ENCODE data around the gene OSTF1.

DNA sequence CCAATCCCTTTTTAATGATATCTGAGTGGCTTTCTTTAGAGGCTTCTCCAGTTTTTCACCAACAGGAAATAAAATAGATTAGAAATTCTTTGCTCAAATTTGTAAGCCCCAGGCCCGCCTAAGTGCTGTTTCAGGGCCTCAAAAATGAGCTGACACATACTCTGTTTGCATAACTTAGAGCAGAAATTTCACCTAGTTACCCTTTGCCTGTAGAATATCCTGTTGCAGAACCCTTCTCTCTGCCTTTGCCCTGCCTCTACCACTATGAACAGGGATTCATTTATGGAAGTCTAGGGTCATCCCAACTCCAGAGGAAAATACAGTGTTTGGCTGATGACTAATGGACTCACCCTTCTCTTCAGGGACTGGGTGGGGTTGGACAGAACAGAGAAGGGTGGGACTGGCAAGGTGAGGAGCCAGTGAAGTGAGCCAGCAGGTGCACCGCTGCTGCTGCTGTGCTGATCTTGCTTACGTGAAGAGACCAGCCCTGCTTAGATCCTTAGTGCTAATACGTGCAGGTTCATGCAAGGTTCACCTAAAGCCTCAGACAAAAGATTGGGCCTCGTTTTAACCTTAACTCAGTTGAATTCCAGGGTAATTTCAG is 22.8 kb downstream of the OSTF1 start:
- TF ChIP-seq, protein P1, sequence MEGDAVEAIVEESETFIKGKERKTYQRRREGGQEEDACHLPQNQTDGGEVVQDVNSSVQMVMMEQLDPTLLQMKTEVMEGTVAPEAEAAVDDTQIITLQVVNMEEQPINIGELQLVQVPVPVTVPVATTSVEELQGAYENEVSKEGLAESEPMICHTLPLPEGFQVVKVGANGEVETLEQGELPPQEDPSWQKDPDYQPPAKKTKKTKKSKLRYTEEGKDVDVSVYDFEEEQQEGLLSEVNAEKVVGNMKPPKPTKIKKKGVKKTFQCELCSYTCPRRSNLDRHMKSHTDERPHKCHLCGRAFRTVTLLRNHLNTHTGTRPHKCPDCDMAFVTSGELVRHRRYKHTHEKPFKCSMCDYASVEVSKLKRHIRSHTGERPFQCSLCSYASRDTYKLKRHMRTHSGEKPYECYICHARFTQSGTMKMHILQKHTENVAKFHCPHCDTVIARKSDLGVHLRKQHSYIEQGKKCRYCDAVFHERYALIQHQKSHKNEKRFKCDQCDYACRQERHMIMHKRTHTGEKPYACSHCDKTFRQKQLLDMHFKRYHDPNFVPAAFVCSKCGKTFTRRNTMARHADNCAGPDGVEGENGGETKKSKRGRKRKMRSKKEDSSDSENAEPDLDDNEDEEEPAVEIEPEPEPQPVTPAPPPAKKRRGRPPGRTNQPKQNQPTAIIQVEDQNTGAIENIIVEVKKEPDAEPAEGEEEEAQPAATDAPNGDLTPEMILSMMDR (IDR thresholded peaks at IDR 0.05), result no peak
- TF ChIP-seq POLR2A (IDR thresholded peaks at IDR 0.05) (no peak), EP300 (IDR thresholded peaks at IDR 0.05; ENCODE audit: low read depth) (no peak), POLR2AphosphoS5 (IDR thresholded peaks at IDR 0.05) (peak in 1 of 3 donors; percentile 45)
